Breast epithelium (tissue), 3 donors: Measurements from ENCODE around the gene FRMD4A.

Source experiments
- CTCF ChIP-seq, 3 donors: fragments of 450-650 bp; IDR thresholded peaks; one replicate each; pipeline ENCODE4 v1.5.1; 2016 to 2017; ENCODE audit warnings: antibody characterized with exemption in 3 of 3, mild to moderate bottlenecking in 3 of 3, moderate library complexity in 3 of 3
- POLR2A ChIP-seq: fragments of 450-650 bp; IDR thresholded peaks from one replicate; pipeline ENCODE4 v1.6.1; 2016; ENCODE audit warnings: antibody characterized with exemption, mild to moderate bottlenecking, moderate library complexity
- POLR2AphosphoS5 ChIP-seq, 3 donors: sonication (generic); formaldehyde crosslinking; IDR thresholded peaks; one replicate each; pipeline ENCODE4 v1.6.1; 2017; ENCODE audit warnings: antibody characterized with exemption in 3 of 3

GRCh38 chr10:13712476-13712836 is 618.3 kb downstream of the FRMD4A start:
- TF ChIP-seq POLR2A = no peak
- TF ChIP-seq CTCF (IDR thresholded peaks at IDR 0.05) = no peak
- no peak for TF ChIP-seq POLR2AphosphoS5 (IDR thresholded peaks at IDR 0.05)
